GM19351 (cell line): ENCODE results near the gene ZDHHC5.
"Not testable (repeated sequence)": the region's sequence is repeated elsewhere in the genome, so short reads cannot be mapped to it uniquely, and the experiment has no call there.

ENCODE experiments used
- ATAC-seq: cut with Tn5 transposase; IDR thresholded peaks from one replicate; pipeline ENCODE4 v1.9.1; 2021; ENCODE audit warnings: mild to moderate bottlenecking, moderate library complexity; ENCODE audit not compliant: unreplicated experiment

Gene ZDHHC5

DNA sequence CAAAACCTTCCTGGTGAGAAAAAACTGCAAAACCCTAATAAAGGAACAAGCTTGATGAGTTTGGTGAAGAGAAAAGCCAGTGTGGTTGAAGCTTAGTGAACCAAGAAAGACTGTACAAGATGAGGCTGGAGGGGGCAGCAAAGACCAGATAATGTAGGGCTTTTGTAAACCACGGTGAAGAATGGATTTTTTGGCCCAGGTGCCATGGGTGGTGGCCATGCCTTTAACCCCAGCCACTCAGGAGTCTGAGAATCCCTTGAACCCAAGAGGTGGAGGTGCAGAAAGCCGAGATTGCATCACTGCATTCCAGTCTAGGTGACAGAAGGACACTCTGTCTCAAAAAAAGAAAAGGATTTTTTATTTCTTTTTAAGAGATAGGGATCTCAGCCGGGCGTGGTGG is 5.0 kb upstream of the ZDHHC5 start:
- no peak for ATAC-seq

GRCh38 chr11:57663975-57664374 is 3.9 kb upstream of the ZDHHC5 start:
- no peak for ATAC-seq

- peak; percentile 57 for ATAC-seq
These were observed 688 bp upstream of the ZDHHC5 start for GRCh38 chr11:57667117-57667735.

DNA sequence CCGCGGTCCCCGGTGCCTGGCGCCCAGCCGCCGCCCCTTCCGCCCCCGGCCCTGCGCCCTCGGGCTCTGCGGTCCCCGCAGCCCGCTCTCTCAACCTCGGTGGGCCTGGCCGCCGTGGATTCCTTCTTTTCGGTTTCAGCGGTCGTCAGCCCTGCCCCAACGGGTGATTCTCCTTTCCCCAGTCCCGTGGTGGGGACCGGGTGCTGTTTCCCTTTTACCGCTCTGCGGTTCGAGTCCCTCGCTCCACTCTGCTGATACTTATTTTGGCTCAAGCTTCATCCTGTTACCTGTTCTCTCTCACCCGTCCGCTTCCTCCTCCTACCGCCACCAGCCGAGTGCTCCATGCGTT is 494 bp downstream of the ZDHHC5 start:
- peak; percentile 5 for ATAC-seq

DNA sequence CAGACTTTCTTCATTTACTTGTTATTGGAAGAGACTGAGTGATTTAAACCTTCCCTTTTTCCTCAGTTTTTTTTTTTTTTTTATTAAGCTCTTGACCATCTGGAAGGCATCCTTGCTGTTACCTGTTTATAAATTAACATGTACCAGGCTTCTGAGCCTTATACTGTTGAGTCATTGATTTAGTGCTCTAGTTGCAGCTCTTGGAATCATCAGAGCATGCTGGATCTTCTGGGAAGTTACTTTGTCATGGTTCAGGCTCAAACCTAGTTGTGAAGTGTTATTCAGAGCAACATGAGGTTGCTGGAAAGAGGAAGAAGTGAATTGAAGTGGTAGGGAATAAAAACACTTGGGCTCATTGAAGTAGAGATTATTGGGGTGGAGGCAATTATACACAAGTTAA is 6.3 kb downstream of the ZDHHC5 start:
- ATAC-seq = no peak

DNA sequence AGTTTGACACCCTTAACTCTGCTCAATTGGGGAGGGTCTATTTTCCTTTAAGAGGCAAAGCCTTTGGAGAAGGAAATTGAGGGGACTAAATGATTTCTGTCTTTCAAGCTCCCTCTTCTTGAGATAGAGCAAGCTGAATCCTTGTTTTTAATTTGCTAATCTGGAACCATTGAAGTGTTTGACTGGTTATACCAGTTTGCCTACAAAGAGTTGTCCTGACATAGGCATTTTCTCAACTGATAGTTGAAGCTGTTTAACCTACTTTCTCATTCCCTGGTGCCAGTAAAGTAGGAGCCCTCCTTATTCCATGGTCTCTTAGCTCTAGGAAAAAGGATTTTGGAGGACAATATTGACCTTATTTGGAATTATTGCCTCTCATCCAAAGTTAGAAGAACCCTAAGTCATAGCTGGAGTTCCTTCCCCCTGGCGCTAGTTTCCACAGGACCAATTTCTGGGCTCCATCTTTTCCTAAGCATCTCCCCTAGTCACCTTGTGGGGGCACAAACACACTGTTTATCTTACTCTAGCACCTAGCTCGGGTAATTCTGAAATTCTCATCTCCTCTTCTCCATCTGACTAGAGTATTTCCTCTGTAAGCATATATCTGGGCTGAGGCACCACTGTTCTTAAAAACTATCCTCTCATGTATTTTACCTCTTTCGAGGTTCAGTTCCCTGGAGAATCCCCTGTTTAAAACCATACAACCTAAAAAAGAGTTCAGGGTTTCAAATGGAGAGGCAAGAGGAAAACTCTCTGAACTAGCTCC is 7.4 kb downstream of the ZDHHC5 start:
- no peak for ATAC-seq

GRCh38 chr11:57679396-57679795 is 11.5 kb downstream of the ZDHHC5 start:
- no peak for ATAC-seq

GRCh38 chr11:57680552-57680874 is 12.6 kb downstream of the ZDHHC5 start:
- ATAC-seq = peak; percentile 38

GRCh38 chr11:57681168-57681567 is 13.3 kb downstream of the ZDHHC5 start:
- ATAC-seq = no peak

DNA sequence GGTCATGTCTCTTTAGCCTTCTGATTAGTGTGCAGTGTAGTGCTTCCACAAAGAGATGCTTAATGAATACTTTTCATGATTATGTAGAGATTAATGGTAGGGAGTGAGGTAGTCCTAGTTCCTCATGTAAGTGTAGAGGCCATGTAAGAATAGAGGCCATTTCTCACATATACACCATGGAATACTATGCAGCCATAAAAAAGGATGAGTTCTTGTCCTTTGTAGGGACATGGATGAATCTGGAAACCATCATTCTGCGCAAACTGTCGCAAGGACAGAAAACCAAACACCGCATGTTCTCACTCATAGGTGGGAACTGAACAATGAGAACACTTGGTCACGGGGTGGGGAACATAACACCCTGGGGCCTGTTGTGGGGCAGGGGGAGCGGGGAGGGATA is 22.6 kb downstream of the ZDHHC5 start:
- not testable (repeated sequence) for ATAC-seq

GRCh38 chr11:57698843-57699365 is 31.0 kb downstream of the ZDHHC5 start:
- ATAC-seq = no peak

GRCh38 chr11:57699813-57700212 is 31.9 kb downstream of the ZDHHC5 start:
- no peak for ATAC-seq

- no peak for ATAC-seq
These were observed 32.5 kb downstream of the ZDHHC5 start for GRCh38 chr11:57700425-57700824.

- no peak for ATAC-seq
These were observed 35.4 kb downstream of the ZDHHC5 start for GRCh38 chr11:57703341-57703740.

GRCh38 chr11:57704932-57705331 is 37.0 kb downstream of the ZDHHC5 start:
- no peak for ATAC-seq

DNA sequence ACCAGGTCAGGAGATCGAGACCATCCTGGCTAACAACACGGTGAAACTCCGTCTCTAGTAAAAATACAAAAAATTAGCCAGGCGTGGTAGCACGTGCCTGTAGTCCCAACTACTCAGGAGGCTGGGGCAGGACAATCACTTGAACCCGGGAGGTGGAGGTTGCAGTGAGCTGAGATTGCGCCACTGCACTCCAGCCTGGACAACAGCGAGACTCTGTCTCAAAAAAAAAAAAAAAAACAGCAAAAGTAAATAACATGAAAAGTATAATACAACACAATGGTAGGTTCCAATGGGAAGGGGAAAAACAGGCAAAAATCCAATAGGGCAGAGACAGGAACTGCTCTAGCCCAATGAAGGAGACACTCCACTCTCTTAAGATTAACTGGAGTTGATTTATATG is 37.5 kb downstream of the ZDHHC5 start:
- not testable (repeated sequence) for ATAC-seq

GRCh38 chr11:57709802-57710367 is 42.0 kb downstream of the ZDHHC5 start:
- no peak for ATAC-seq

DNA sequence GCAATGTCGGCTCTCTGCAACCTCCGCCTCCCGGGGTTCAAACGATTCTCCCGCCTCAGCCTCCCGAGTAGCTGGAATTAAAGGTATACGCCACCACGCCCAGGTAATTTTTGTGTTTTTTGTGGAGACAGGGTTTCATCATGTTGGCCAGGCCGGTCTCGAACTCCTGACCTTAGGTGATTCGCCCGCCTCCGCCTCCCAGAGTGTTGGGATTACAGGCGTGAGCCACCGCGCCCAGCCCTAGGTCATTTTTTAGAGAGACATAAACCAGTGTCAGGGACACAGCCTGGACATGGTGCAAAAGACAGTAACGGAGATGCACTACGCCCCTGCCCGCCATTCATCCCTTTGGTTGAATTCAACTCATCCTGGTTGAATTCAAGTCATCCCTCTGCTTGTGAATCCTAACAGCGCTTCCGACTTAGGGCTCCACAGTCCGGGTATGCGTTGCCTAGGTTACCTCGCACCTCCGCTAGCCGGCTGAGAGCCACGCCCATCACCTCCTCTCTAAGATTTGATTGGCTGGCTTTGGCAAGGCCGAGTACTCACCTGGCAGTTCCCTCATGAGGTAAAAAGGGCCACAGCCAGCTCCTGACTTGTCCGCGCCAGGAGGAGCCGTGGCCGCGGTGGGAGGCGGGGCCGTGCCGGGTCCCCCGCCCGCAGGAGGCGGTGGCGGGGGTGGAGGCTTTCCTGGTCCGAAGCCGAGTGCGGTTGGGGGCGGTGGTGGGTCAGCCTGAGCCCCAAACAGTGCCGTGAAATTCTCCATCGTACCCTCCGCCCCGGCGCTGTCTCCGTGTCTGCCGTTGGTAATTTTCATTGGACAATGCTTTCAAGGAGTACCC is 43.7 kb downstream of the ZDHHC5 start, which contains the start of gene MED19:
Gene MED19 (minus strand): TSS at position 802 of the 842 bp plus-strand sequence. CDS start 36 bp downstream, at position 766.
- ATAC-seq = peak; percentile 45

DNA sequence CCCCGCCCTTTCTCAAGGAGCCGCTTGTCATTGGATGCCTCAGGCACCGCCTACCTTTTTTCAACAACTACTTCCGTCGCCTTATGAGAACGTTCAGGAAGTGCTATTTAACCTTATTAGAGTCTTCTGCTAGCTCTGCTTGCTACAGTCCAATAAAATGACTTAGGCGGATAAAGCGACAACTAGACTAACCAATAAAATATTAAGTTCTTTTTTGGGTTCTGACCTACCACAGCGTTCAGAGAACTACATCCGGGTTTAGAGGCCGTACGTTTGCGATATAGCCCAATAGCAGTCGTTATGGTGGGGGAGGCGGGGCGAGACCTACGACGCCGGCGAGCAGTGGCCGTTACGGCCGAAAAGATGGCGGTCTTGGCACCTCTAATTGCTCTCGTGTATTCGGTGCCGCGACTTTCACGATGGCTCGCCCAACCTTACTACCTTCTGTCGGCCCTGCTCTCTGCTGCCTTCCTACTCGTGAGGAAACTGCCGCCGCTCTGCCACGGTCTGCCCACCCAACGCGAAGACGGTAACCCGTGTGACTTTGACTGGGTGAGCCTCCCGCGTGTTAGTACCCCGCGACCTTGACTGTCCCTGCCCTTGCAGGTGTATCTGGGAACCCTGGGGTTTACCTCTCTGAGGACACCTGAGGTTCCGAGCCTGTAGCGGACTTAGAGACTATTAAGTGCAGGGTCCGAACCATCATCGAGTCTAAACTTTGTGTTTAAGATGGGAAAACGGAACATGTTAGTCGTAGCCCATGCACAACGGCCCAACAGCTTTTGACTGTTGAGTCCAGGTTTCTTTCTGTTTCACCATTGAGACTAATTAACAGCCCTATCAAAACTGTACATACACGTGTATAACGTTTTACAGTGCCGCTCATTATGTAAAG is 44.6 kb downstream of the ZDHHC5 start, which contains the start of gene TMX2:
Gene TMX2 (plus strand): TSS at position 338 of the 895 bp plus-strand sequence. CDS start 26 bp downstream, at position 364.
- peak; percentile 91 for ATAC-seq

GRCh38 chr11:57713835-57714234 is 45.9 kb downstream of the ZDHHC5 start:
- no peak for ATAC-seq
